Testis (tissue), 2 donors: Measurements from ENCODE around the gene ZNF69.

Experiments
- CTCF ChIP-seq, 3 experiments: fragments of 450-650 bp in 2 of 3; fragments of 200-600 bp in 1 of 3; sonication (generic) in 1 of 3; IDR thresholded peaks; one replicate each; pipeline ENCODE4 v1.5.1; 2016 to 2019; ENCODE audit warnings: antibody characterized with exemption in 3 of 3, mild to moderate bottlenecking in 2 of 3, moderate library complexity in 1 of 3
- POLR2A ChIP-seq: fragments of 450-650 bp; IDR thresholded peaks from one replicate; pipeline ENCODE4 v1.6.1; 2017; ENCODE audit warnings: antibody characterized with exemption, mild to moderate bottlenecking, moderate library complexity

GRCh38 chr19:11887234-11887610 lies 360 bp upstream of the ZNF69 start:
- TF ChIP-seq POLR2A (no peak), CTCF (IDR thresholded peaks at IDR 0.05) (no peak)
